ENCODE measurements around the gene TMEM179. TPM values are rescaled to one million over a fixed set of nuclear protein-coding genes. Genes with fewer than 3 reads are reported as not detected.
"Not testable (repeated sequence)": the region's sequence is repeated elsewhere in the genome, so short reads cannot be mapped to it uniquely, and the experiment has no call there.

The TMEM179 gene
- polyA plus RNA-seq (20.3 and 27.5 TPM in 2 replicates), polyA minus RNA-seq (8.2 and 9.5 TPM in 2 replicates)

DNA sequence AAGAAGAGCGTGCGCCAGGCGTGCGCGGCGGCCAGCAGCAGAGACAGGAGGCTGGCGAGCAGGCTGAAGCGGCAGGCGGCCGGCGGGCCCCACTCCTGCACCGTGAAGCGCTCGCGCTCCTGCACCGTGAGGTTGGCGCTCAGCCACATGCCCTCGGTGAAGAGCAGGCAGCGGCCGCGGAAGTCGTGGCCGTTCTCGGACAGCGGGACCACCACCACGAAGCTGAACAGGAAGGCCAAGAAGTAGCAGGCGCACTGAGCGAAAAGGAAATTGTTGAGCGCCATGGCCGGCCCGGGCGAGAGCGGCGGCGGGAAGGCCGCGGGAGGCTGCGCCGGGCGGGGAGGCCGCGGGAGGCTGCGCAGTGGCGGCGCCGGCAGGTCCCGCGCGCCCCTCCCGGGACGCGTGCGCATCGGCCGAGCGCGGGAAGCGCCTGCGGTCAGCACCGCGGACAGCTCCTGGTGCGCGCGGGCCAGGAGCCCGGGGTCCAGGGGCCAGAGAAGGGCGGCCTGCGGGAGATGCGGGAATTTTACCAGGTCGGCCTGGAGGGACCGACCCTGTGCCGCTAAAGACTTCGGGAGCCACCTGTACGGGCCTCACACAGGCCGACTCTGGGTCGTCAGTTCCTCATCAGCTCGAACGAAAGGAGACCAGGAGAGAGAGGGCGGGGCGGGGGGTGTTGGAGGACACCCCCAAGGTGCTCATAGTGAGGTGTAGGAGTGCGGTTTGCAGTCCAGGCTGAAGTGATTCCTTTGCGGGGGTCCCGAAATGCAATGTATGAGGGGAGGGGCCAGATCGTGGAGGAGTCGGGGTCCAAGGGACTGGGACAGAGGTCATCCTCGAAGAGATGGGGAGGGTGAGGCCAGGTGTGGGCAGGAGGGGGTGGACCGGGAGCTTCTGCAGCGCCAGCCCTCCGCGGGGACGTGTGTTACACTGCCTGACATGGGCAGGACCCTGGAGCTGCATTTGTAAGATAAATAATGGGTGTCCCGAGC, at the start of gene TMEM179:
TSS of gene TMEM179 (minus strand) at position 315 of the 992 bp plus-strand sequence. CDS start at position 284, 31 bp downstream.
- Histone ChIP-seq H3F3A (ENCODE audit: insufficient read depth, low read length, poor library complexity, severe bottlenecking) (no peaks in the 10 kb centered on the region), H3K79me2 (replicated peaks; ENCODE audit: insufficient read depth, low read length) (no peaks in the 10 kb centered on the region), H3K36me3 (ENCODE audit: insufficient read depth, low read length) (no peaks in the 10 kb centered on the region), H3K9me3 (ENCODE audit: low read length) (no peaks in the 10 kb centered on the region), H3K9me2 (ENCODE audit: insufficient read depth, low read length) (no peaks in the 10 kb centered on the region), H4K20me1 (ENCODE audit: insufficient read depth) (no peaks in the 10 kb centered on the region), H3K27ac (ENCODE audit: low read length) (no peak within 1 kb of the TSS), H3K4me2 (ENCODE audit: low read length) (no peak within 1 kb of the TSS), H2AFZ (ENCODE audit: low read depth, low read length) (peak within 1 kb of the TSS; percentile 45), H3K4me3 (ENCODE audit: low read length) (peak within 1 kb of the TSS; percentile 62), H3K27me3 (ENCODE audit: insufficient read depth, low read depth, low read length) (peaks cover 34% of the 10 kb centered on the region), H3K9ac (ENCODE audit: low read length) (peak within 1 kb of the TSS; percentile 52)
- TF ChIP-seq POLR2AphosphoS5 (IDR thresholded peaks at IDR 0.05) (peak; percentile 7), RAD21 (conservative IDR thresholded peaks at IDR 0.05) (no peak), MXI1 (conservative IDR thresholded peaks at IDR 0.05; ENCODE audit: poor library complexity, severe bottlenecking) (no peak), SMC3 (conservative IDR thresholded peaks at IDR 0.05; ENCODE audit: poor library complexity) (no peak), EP300 (conservative IDR thresholded peaks at IDR 0.05; ENCODE audit: poor library complexity, severe bottlenecking) (no peak), REST (IDR thresholded peaks at IDR 0.05; ENCODE audit: borderline replicate concordance) (peak; percentile 66)

GRCh38 chr14:104654119-104654518, 49.5 kb upstream of the TMEM179 start:
- H3K9me3 ChIP-seq (ENCODE audit: low read length), result peaks cover 3% of the 10 kb centered on the region
- no peaks in the 10 kb centered on the region for H3K27me3 ChIP-seq (ENCODE audit: insufficient read depth, low read depth, low read length)
- H3K27ac ChIP-seq (ENCODE audit: low read length), result no peak overlapping the region
- no peak overlapping the region for H2AFZ ChIP-seq (ENCODE audit: low read depth, low read length)
- no peaks in the 10 kb centered on the region for H3K36me3 ChIP-seq (ENCODE audit: insufficient read depth, low read length)
- peaks cover 2% of the 10 kb centered on the region for H3F3A ChIP-seq (ENCODE audit: insufficient read depth, low read length, poor library complexity, severe bottlenecking)
- H3K9ac ChIP-seq (ENCODE audit: low read length), result no peak overlapping the region
- H3K9me2 ChIP-seq (ENCODE audit: insufficient read depth, low read length), result no peaks in the 10 kb centered on the region
- no peak overlapping the region for H3K4me2 ChIP-seq (ENCODE audit: low read length)
- no peaks in the 10 kb centered on the region for H3K79me2 ChIP-seq (replicated peaks; ENCODE audit: insufficient read depth, low read length)
- H4K20me1 ChIP-seq (ENCODE audit: insufficient read depth), result no peaks in the 10 kb centered on the region
- no peak for TF ChIP-seq MXI1 (conservative IDR thresholded peaks at IDR 0.05; ENCODE audit: poor library complexity, severe bottlenecking)
- TF ChIP-seq SMC3 (conservative IDR thresholded peaks at IDR 0.05; ENCODE audit: poor library complexity), result no peak
- no peak for TF ChIP-seq RAD21 (conservative IDR thresholded peaks at IDR 0.05)
- TF ChIP-seq POLR2AphosphoS5 (IDR thresholded peaks at IDR 0.05), result no peak
- TF ChIP-seq TAF1 (IDR thresholded peaks at IDR 0.05; ENCODE audit: low read depth), result no peak
- no peak for TF ChIP-seq EP300 (conservative IDR thresholded peaks at IDR 0.05; ENCODE audit: poor library complexity, severe bottlenecking)
- H3K4me3 ChIP-seq (ENCODE audit: low read length), result no peak overlapping the region

GRCh38 chr14:104653130-104653920, 48.8 kb upstream of the TMEM179 start:
- not testable (repeated sequence) for H3K36me3 ChIP-seq (ENCODE audit: insufficient read depth, low read length); H3K4me2 ChIP-seq (ENCODE audit: low read length); H3K27ac ChIP-seq (ENCODE audit: low read length); H3F3A ChIP-seq (ENCODE audit: insufficient read depth, low read length, poor library complexity, severe bottlenecking); H3K79me2 ChIP-seq (replicated peaks; ENCODE audit: insufficient read depth, low read length); H3K9me2 ChIP-seq (ENCODE audit: insufficient read depth, low read length); H3K4me3 ChIP-seq (ENCODE audit: low read length); H3K9me3 ChIP-seq (ENCODE audit: low read length); H2AFZ ChIP-seq (ENCODE audit: low read depth, low read length); H3K9ac ChIP-seq (ENCODE audit: low read length); H3K27me3 ChIP-seq (ENCODE audit: insufficient read depth, low read depth, low read length); H4K20me1 ChIP-seq (ENCODE audit: insufficient read depth)

All from neural cell (in vitro differentiated cells).